CD4-positive, alpha-beta T cell treated with Interferon gamma for 1 hour (primary cell): ENCODE data around the gene FOXP1.
A peak's percentile ranks its signal among the peaks of the same experiment; 100 is the strongest.

ENCODE experiments used
- DNase-seq: peaks from one replicate; pipeline ENCODE4 v3.0.0-alpha.2; 2020

Gene FOXP1

DNA sequence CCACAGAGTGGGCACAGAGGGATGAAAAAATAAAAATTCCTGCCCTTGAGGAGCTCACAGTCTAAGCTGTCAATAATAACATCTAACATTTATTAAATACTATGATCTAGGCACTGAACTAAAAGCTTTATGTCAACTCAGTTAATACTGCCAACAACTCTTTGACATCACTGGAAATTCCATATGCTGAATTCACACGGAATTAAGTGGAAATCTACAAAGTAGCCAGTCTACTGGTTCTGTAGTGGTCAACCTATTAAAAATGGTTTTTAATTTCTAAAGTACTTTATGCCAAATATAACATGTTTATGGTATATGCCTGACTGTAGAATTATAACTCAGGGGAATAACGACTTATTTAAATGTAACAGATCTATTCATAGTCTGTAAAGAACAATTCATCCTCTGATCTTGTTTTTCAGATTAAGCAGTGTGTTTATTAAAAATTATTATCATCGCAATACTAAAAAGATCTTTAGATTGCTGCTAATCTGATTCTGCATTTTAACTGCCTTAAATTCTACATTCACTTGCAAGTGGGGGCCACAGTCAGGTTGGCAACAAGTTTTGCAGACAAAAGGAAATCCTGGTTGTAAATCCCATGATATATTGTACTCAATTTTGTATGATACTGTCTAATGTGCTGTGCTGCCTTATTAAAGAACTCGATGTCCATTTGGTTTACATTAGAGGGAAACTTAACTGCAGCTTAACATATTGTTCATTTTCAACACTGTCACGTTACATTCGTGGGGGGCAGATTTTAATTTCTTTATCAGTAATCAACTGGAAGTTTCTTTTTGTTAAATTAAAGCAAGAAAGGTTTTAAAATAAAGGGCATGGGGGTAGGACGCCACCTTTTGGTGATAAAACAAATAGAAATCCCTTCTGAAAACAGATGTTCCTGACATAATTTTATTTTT lies 2.6 kb upstream of the FOXP1 start:
- no peak for DNase-seq

DNA sequence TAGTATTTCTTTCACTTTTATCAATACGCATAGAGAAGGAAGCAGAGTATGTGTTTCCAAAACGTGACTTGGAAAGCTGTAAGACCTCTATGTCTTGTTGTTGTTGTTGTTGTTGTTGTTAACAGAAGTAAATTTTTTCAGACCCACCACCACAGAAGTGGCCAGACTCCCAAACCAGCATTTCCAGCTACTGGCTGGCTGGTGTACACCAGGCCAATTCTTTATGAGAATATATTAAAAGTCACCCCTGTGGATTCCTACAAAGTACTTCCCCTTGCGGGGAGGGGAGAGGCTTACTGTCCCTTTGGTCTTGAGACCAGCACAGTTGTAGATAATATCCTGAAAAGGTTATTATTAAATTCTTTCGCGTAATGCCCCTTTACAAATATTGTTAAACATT lies 1.6 kb upstream of the FOXP1 start:
- no peak for DNase-seq

DNA sequence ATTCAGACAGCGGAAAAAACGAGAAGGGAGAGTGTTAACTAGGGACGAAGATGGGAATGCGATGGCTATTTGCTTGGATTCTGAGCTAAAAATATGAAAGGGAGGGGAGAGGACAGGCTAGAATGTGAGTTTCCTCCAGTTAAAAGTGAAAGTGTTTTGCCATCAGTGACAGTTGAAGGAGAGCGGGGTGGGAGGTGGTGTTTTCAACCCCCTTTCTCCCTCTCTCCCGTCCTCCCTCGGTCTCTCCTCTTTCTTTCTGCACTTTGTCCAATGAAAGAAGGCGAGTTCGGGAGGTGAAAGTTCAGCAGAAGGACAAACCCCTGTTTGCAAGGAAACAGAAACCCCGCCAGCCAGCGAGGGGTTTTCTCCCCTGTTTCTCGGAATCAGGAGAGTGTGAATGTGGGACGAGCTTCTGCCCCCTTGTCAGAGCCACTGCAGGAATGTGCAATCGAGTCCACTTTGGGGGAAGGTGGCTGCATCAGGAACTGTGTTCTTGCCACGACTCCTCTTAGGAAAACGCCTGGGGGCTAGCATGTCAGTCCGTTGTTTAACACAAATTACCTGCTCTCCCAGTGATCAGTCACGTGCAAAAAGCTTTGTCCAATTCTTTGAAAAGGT lies 975 bp upstream of the FOXP1 start:
- peak; percentile 47 for DNase-seq

DNA sequence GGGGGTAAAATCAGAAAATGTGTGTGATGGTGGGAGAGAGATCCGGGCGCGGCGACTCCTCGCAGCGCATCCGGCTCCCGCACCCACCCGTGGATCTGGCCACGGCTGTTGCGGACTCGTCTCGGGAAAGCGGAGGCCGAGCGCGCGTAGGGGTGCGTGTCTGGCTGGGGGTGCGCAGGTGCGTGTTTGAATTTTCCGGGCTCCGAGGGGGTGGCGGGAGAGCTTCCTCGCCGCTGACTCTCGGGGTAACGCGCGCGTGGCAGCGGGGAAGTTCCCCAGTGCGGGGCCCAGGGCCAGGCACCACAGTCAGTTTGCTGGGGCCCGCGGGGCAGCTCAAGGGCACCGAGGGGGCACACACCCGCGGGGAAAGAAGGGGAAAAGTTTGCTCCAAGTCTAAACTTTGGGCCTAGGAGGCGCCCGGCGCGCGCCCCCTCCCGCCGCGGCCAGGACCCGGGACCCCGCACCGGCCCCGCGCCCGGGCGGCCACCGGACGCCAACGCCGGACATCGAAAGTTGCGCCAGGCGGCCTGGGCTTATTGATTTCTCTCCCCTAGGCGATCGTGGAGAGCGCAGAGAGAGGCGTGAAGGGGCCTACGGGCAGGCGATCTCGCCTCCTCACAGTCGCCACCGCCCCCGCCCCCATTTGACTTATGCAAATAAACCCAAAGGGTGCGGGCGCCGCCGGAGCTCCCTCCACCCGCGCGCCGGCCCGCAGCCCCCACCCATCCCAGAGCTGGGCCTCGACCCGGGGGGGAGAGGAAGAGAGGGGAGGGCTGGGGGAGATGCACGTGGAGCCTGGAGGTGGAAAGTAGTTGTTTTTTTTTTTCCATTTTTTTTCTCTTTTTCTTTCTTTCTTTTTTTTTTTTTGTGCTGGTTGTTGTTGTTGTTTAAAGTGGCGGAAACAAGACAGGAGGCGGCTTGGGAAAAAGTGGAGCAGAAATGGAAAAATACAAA lies 639 bp downstream of the FOXP1 start:
- peak; percentile 74 for DNase-seq

GRCh38 chr3:71582036-71582611 lies 1.4 kb downstream of the FOXP1 start:
- peak; percentile 72 for DNase-seq

GRCh38 chr3:71581457-71582035 lies 2.0 kb downstream of the FOXP1 start:
- DNase-seq: peak; percentile 35

DNA sequence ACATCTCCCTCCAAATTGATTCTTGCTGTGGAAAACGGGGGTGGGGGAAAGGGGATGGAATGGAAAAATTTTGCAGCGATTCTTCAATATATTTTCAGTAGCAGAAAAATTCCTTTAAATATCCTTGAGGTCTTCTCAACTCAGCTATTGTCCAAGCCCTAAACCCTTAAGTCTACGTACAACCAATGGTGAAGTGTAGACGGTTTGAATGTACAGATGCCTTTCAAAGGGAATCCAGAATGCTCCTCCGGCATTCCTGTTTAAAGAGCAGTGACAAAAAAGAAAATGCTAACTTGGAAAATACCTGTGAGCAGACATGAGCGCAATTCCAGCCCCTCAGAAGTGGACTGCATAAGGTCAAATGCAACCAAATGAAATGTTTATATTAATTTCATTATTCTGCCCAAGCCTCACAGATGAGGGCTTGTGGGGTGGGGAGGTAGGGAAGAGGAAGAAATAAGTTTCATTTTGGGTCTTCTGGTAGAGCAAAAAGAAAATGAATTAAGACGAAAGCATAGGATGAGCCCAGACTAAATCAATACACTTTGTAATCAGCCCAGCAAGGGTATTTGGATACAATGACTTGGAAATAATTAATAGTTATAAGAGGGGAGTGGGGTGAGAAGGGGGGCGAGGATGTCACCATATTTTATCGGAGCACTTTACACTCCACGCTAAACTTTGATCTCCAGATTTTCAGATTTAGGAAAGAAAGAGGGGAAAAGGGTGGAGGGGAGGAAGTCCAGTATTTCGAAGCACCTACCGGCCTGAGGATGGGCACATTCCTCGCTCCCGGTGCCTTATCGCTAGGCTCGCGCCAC lies 2.7 kb downstream of the FOXP1 start:
- DNase-seq: no peak

- DNase-seq: no peak
These were observed 3.6 kb downstream of the FOXP1 start for GRCh38 chr3:71579935-71580406.

DNA sequence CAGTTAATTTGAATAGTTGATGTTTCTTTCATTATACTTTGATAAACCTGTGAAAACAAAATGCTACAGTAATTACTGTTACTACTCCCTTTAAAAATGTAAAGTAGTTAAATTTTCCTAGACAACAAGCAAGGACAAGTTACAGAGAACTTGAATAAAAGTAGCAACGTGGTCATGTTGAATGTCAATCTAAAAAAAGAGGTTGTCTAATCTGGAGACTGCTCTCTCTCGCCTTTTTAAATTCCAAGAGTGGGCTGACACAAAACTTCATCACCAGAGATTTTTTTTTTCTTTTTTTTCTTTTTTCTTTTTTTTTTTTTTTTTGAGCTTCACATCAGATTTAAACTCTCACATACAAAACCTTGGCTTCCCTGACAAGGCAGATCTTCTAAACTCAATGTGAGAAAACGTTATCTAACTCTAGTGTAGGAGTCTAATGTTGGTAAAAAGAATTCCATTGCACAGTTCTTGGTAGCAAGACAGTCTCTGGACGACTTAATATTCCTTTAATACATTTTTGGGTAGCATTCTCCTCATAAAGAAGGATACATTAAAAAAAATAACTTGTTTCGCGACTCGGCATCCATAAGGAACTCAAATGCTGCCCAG lies 4.1 kb downstream of the FOXP1 start:
- DNase-seq: no peak

GRCh38 chr3:71578054-71578751 lies 5.3 kb downstream of the FOXP1 start:
- no peak for DNase-seq

DNA sequence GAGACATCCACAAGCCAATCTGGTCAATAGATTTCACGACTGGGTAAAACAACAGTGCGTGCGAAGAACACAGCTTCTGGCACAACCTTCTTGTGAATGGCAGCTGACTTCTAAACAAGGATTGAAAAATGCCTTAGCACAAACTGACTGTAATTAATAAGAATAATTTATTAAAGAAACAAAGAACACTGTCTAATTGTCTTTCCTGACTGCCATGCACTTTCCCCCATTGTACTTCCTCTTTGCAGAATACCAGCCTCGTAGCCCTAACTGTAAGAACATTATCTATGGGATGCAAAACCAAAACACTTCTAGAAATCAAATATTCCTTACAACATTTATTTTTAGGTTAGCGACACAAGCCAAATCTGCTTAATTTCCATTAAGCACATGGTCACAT lies 6.5 kb downstream of the FOXP1 start:
- DNase-seq: no peak

DNA sequence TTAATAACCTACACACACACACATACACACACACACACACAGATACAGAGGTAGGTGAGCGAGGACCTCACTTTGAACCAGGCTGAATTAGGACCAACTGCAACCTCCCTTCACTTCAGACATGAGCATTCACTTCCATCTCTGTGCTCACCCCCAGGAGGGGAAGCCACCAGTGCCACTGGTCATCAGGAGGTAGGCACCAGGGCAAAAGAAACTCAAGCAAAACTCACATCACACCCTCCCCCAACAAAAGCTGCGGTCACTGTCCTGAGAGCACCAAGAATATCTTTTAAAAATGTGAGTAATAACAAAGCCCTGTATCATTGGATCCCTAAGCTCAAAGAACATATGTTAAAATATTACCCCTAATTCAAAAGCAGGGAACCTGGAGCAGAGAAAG lies 8.1 kb downstream of the FOXP1 start:
- DNase-seq: no peak

- no peak for DNase-seq
These were observed 10.3 kb downstream of the FOXP1 start for GRCh38 chr3:71573181-71573580.

GRCh38 chr3:71570546-71570945 lies 13.0 kb downstream of the FOXP1 start:
- DNase-seq: no peak

GRCh38 chr3:71568207-71568606 lies 15.3 kb downstream of the FOXP1 start:
- DNase-seq: no peak

- no peak for DNase-seq
These were observed 16.8 kb downstream of the FOXP1 start for GRCh38 chr3:71566776-71567175.

DNA sequence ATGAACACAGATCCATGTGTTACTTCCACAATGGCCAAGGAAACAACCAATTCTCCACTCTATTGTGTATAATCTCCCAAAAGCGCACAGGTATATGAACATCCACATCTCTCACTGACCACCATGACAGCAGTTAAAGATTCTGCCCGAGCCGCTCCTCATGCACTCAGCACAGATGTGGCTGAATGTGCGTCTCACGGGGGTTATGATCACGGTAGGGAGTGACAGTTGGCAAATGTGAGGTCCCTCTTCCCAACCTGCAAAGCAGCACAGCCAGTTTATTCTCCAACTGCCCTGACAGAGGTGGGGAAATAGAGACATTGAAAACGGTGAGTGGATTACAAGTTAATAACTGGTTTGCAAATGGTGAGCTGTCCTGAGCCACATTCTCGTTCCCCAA lies 17.6 kb downstream of the FOXP1 start:
- no peak for DNase-seq

GRCh38 chr3:71565316-71565715 lies 18.2 kb downstream of the FOXP1 start:
- no peak for DNase-seq

DNA sequence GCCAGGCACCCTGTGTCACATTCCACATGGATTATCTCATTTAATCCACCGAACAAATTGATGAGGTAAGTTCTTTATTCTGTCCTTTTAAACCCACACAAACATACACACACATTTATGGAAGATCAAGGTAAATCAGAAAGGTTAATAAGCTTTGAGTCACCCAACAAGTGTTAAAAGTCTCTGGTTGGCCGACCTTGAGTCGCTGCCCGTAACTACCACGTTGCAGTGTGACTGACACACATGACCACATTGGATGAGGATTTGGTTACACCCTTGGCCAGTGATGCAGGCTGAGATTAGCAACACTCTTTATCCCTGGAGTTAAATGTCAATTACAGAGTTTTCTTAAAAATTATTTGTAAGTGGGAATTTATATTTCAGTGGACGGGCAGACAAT lies 19.2 kb downstream of the FOXP1 start:
- no peak for DNase-seq

DNA sequence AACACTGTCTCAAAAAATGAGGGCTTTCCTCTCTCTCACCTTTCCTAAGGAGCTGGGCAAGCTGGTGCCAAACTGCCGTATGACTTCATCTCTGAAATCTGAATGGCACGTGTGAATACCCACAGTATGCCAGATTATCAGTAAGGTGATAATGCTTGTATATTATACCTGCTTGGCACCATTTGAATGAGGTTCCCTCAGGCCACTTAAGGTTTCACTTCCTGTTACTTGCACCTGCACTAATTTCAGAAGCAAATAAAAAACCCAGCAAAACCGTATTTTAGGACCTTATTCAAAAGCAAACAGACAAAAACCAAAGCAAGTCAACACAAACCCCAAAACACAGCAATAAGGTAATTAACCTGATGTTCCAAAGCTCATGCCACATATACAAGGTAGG lies 19.7 kb downstream of the FOXP1 start:
- DNase-seq: no peak
